ENCODE results near the gene RHBDF2. TPM values are rescaled to one million over a fixed set of nuclear protein-coding genes. Genes with fewer than 3 reads are reported as not detected.

Gene RHBDF2
- total RNA-seq, 1 experiment from 2014 or later: 39.6 TPM

- Histone ChIP-seq H4K20me1 (ENCODE audit: insufficient read depth) (no peaks in the 10 kb centered on the region; the same call in 1 of the 2 replicates), H3K27me3 (ENCODE audit: insufficient read depth, low read depth) (no peaks in the 10 kb centered on the region), H3K4me2 (no peak overlapping the region), H3K9me2 (ENCODE audit: insufficient read depth) (no peaks in the 10 kb centered on the region), H3K79me2 (ENCODE audit: low read depth) (peaks cover 13% of the 10 kb centered on the region), H3K9me3 (ENCODE audit: insufficient read depth, low read depth) (no peaks in the 10 kb centered on the region), H2AFZ (no peak overlapping the region), H3K27ac (no peak overlapping the region), H3K4me1 (replicated peaks; ENCODE audit: insufficient read depth) (no peaks in the 10 kb centered on the region), H3K36me3 (ENCODE audit: low read depth) (no peaks in the 10 kb centered on the region), H3K4me3 (no peak overlapping the region), H3F3A (ENCODE audit: insufficient read depth, low read depth) (peaks cover 3% of the 10 kb centered on the region; the same call in 1 of the 2 replicates)
- DNase-seq: no peak
- CTCF ChIA-PET: interaction anchor here (0.8 kb wide), 1 partner anchor 30 kb away, joined by 3 read pairs; no protein-coding TSS in a partner anchor
- no TSS peak for BruUV-seq (replicated peaks)
- intact Hi-C loops (cut with micrococcal nuclease; ENCODE audit: unreplicated experiment): no loop called here
- no peak for TF ChIP-seq CTCF (conservative IDR thresholded peaks at IDR 0.05)
- TF ChIP-seq EZH2 (IDR thresholded peaks at IDR 0.05; ENCODE audit: low read depth): no peak
- POLR2A ChIA-PET (ENCODE audit: unreplicated experiment): no interaction called here
Observed at GRCh38 chr17:76428511-76428910, 72.7 kb downstream of the RHBDF2 start.

DNA sequence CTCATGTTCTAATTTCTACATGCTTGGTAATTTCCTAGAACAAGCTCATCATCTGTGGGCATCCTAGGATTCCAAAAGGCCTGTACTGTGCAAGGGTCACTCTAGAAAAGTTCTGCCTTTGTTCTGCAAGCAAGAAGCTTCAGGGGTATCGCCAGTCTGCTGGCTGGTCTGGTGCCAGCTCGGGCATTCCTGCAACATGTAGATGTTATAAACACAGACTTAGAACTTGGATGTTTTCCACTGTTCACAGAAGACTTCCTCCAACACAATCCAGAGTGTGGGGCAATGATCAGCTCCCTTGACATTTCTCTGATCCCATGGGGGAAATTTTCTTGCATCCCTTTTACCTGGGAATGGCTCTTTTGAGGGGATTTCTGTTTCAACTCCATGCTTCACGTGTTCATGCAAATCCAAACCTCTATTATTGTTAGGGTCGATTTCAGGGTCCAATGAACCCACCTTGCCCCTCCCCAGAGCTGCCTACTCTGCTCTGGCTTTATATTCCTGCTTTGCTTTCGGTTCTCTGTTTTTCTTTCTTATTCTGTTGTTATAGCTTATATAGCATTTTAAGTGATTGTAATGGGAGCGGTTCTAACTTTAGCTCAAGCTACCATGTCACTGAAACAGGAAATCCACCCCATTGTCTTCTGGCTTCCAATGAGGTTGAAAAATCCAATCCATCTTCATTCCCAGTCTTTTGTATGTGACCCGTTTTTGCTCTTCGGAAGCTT lies 73.6 kb downstream of the RHBDF2 start:
- Histone ChIP-seq H3K27ac (no peak overlapping the region), H3K4me1 (replicated peaks; ENCODE audit: insufficient read depth) (no peaks in the 10 kb centered on the region), H3K9me3 (ENCODE audit: insufficient read depth, low read depth) (no peaks in the 10 kb centered on the region), H3K27me3 (ENCODE audit: insufficient read depth, low read depth) (no peaks in the 10 kb centered on the region), H3K4me3 (no peak overlapping the region), H3K4me2 (no peak overlapping the region), H3K9me2 (ENCODE audit: insufficient read depth) (no peaks in the 10 kb centered on the region), H3K36me3 (ENCODE audit: low read depth) (no peaks in the 10 kb centered on the region), H4K20me1 (ENCODE audit: insufficient read depth) (no peaks in the 10 kb centered on the region; the same call in 1 of the 2 replicates), H3K79me2 (ENCODE audit: low read depth) (peaks cover 5% of the 10 kb centered on the region), H2AFZ (no peak overlapping the region), H3F3A (ENCODE audit: insufficient read depth, low read depth) (peaks cover 3% of the 10 kb centered on the region; the same call in 1 of the 2 replicates)
- intact Hi-C loops (cut with micrococcal nuclease; ENCODE audit: unreplicated experiment): no loop called here
- no peak for TF ChIP-seq EZH2 (IDR thresholded peaks at IDR 0.05; ENCODE audit: low read depth)
- TF ChIP-seq CTCF (conservative IDR thresholded peaks at IDR 0.05): no peak
- POLR2A ChIA-PET (ENCODE audit: unreplicated experiment): no interaction called here
- CTCF ChIA-PET: interaction anchor here (0.8 kb wide), 1 partner anchor 31 kb away, joined by 3 read pairs; no protein-coding TSS in a partner anchor
- no TSS peak for BruUV-seq (replicated peaks)
- DNase-seq: no peak

DNA sequence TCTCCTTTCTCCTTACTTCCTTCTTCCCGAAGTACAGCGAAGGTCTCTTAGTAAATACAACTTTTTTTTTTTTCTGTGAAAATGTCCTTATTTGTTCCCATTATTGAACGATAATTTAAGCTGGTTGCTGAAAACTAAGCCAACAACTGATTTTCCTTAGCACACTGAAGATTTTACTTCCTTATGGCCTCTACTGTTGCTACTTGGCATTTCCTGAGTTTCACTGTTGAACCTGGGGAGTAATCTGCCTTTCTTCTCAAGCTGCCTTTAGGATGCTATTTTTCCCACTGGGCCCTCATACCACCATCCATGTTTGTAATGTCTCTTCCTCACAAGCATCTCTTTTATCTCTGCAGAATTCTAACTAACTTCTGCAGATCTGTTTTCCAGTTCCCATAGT lies 74.4 kb downstream of the RHBDF2 start:
- no peaks in the 10 kb centered on the region for H3K4me1 ChIP-seq (replicated peaks; ENCODE audit: insufficient read depth)
- intact Hi-C loops (cut with micrococcal nuclease; ENCODE audit: unreplicated experiment): no loop called here
- H3K9me2 ChIP-seq (ENCODE audit: insufficient read depth): no peaks in the 10 kb centered on the region
- TF ChIP-seq CTCF (conservative IDR thresholded peaks at IDR 0.05) (no peak), EZH2 (IDR thresholded peaks at IDR 0.05; ENCODE audit: low read depth) (no peak)
- DNase-seq: no peak
- H4K20me1 ChIP-seq (ENCODE audit: insufficient read depth): no peaks in the 10 kb centered on the region
- no peak overlapping the region for H3K4me2 ChIP-seq
- BruUV-seq (replicated peaks): no TSS peak
- H3K27ac ChIP-seq: no peak overlapping the region
- no peaks in the 10 kb centered on the region for H3K27me3 ChIP-seq (ENCODE audit: insufficient read depth, low read depth)
- CTCF ChIA-PET: interaction anchor here (0.6 kb wide), 1 partner anchor 67 kb away, joined by 4 read pairs; no protein-coding TSS in a partner anchor
- H3K4me3 ChIP-seq: no peak overlapping the region
- no peaks in the 10 kb centered on the region for H3K79me2 ChIP-seq (ENCODE audit: low read depth)
- no peak overlapping the region for H2AFZ ChIP-seq
- peaks cover 3% of the 10 kb centered on the region; the same call in 1 of the 2 replicates for H3F3A ChIP-seq (ENCODE audit: insufficient read depth, low read depth)
- H3K36me3 ChIP-seq (ENCODE audit: low read depth): no peaks in the 10 kb centered on the region
- POLR2A ChIA-PET (ENCODE audit: unreplicated experiment): no interaction called here
- no peaks in the 10 kb centered on the region for H3K9me3 ChIP-seq (ENCODE audit: insufficient read depth, low read depth)

All from PC-9 (cell line).